ENCODE measurements around the gene MEAK7. TPM values are rescaled to one million over a fixed set of nuclear protein-coding genes. Genes with fewer than 3 reads are reported as not detected.
A peak's percentile ranks its signal among the peaks of the same experiment; 100 is the strongest.

MEAK7 gene
- total and polyA plus RNA-seq, 2 of the 4 experiments (the other 2 are of a cell fraction): 27.4 to 39.0 TPM

GRCh38 chr16:84524346-84524920 lies 20.0 kb upstream of the MEAK7 start:
- Histone ChIP-seq H3K9me3 (ENCODE audit: control insufficient read depth, insufficient read depth, low read length) (peaks cover 3% of the 10 kb centered on the region), H3K9me1 (ENCODE audit: insufficient read depth, low read length) (no peaks in the 10 kb centered on the region), H4K20me1 (ENCODE audit: insufficient read depth, low read length) (no peaks in the 10 kb centered on the region), H3K23ac (ENCODE audit: low read depth, low read length) (no peak overlapping the region), H3K4ac (ENCODE audit: low read depth, low read length) (no peak overlapping the region), H2BK15ac (ENCODE audit: low read depth, low read length) (no peak overlapping the region; the same call in 2 of the 3 replicates), H2AFZ (replicated peaks; ENCODE audit: low read length, poor library complexity) (no peak overlapping the region), H3K18ac (ENCODE audit: low read depth, low read length) (no peak overlapping the region), H2BK20ac (ENCODE audit: low read depth, low read length) (no peak overlapping the region), H2BK5ac (ENCODE audit: low read depth, low read length, poor library complexity, severe bottlenecking) (no peak overlapping the region), H3K14ac (replicated peaks; ENCODE audit: low read depth, low read length) (no peak overlapping the region), H2AK9ac (replicated peaks; ENCODE audit: low read depth, low read length, poor library complexity) (peak overlapping the region; percentile 79), H3K4me1 (ENCODE audit: control insufficient read depth, insufficient read depth, low read length) (peaks cover 7% of the 10 kb centered on the region), H3K4me2 (ENCODE audit: low read depth, low read length) (no peak overlapping the region), H2BK120ac (ENCODE audit: low read depth, low read length) (no peak overlapping the region), H3K79me1 (ENCODE audit: low read depth in 1 of 2, low read length in 2 of 2) (no peaks in the 10 kb centered on the region), H3K36me3 (ENCODE audit: control insufficient read depth, insufficient read depth, low read length) (no peaks in the 10 kb centered on the region), H3K4me3 (ENCODE audit: insufficient read depth, low read depth, low read length) (no peak overlapping the region), H4K91ac (ENCODE audit: insufficient read depth, low read depth, low read length) (no peak overlapping the region), H3K9ac (ENCODE audit: low read depth, low read length) (no peak overlapping the region), H4K5ac (ENCODE audit: low read depth, low read length) (no peak overlapping the region), H3K56ac (ENCODE audit: extremely low read depth, insufficient read depth, low read length) (no peak overlapping the region), H4K8ac (ENCODE audit: low read depth in 2 of 2, low read length in 2 of 2) (no peak overlapping the region), H2AK5ac (ENCODE audit: low read depth, low read length) (0 out of 2 replicates have a peak overlapping the region, but pooled peaks have one; percentile 46), H3K27ac (ENCODE audit: insufficient read depth, low read length) (no peak overlapping the region), H3K27me3 (ENCODE audit: control insufficient read depth, insufficient read depth, low read length) (no peaks in the 10 kb centered on the region)
- ATAC-seq (ENCODE audit: low read depth) (no peak), DNase-seq (no peak)
- in situ Hi-C loops (cut with MboI; ENCODE audit: low sequenced_read_pairs): no loop called here
- whole genome bisulfite sequencing, 2 experiments (ENCODE audit: extremely low coverage in 2 of 2, insufficient read length in 1 of 2): 78% methylated on average over 5 of the region's 14 CpGs; no CpG with 5 or more reads in 1 of the 2 experiments
- ChIA-PET POLR2A (ENCODE audit: unreplicated experiment) (no interaction called here), CTCF (no interaction called here)
- intact Hi-C loops (cut with micrococcal nuclease): no loop called here
- dilution Hi-C loops (cut with HindIII; ENCODE audit: low sequenced_read_pairs, unreplicated experiment): no loop called here
- BruUV-seq (replicated peaks): no TSS peak
- TF ChIP-seq CTCF (conservative IDR thresholded peaks at IDR 0.05; ENCODE audit: low read depth, low read length): no peak
- TF ChIP-seq RCOR1 (IDR thresholded peaks at IDR 0.05; ENCODE audit: insufficient replicate concordance, low read length): no peak
- no peak for TF ChIP-seq CEBPB (IDR thresholded peaks at IDR 0.05; ENCODE audit: low read depth, low read length)
- no peak for TF ChIP-seq RAD21 (IDR thresholded peaks at IDR 0.05; ENCODE audit: low read length)
- TF ChIP-seq MXI1 (IDR thresholded peaks at IDR 0.05; ENCODE audit: borderline replicate concordance, low read depth, low read length): no peak
- no peak for TF ChIP-seq BHLHE40 (IDR thresholded peaks at IDR 0.05; ENCODE audit: low read depth, low read length)
- TF ChIP-seq ELK1 (IDR thresholded peaks at IDR 0.05; ENCODE audit: borderline replicate concordance, low read depth, low read length): no peak
- no peak for TF ChIP-seq FOS (IDR thresholded peaks at IDR 0.05; ENCODE audit: low read depth, low read length)
- no peak for TF ChIP-seq NFE2L2 (IDR thresholded peaks at IDR 0.05; ENCODE audit: low read depth, low read length)
- TF ChIP-seq USF2 (IDR thresholded peaks at IDR 0.05; ENCODE audit: low read depth, low read length): no peak
- no peak for TF ChIP-seq SMC3 (IDR thresholded peaks at IDR 0.05; ENCODE audit: low read depth, low read length)
- no peak for TF ChIP-seq POLR2A (IDR thresholded peaks at IDR 0.05; ENCODE audit: low read depth, low read length)
- no peak for TF ChIP-seq MAZ (IDR thresholded peaks at IDR 0.05; ENCODE audit: borderline replicate concordance, low read depth, low read length)
- TF ChIP-seq CHD1 (IDR thresholded peaks at IDR 0.05; ENCODE audit: low read depth, low read length): no peak
- TF ChIP-seq MAFK (IDR thresholded peaks at IDR 0.05; ENCODE audit: low read depth, low read length): no peak
- no peak for TF ChIP-seq RFX5 (IDR thresholded peaks at IDR 0.05; ENCODE audit: low read depth, low read length)
